NCI-H748 treated with DMSO at 0.1 percent for 48 hours (cell line): ENCODE results near the gene PPP2R5D.
"Not testable (repeated sequence)": the region's sequence is repeated elsewhere in the genome, so short reads cannot be mapped to it uniquely, and the experiment has no call there.

Experiments
- DNase-seq: peaks from one replicate; lab custom pipeline; 2025; lab: John Stamatoyannopoulos, UW

The PPP2R5D gene

GRCh38 chr6:43032326-43032725 is 48.0 kb downstream of the PPP2R5D start:
- no peak for DNase-seq

GRCh38 chr6:43033496-43034189 is 49.3 kb downstream of the PPP2R5D start:
- no peak for DNase-seq

GRCh38 chr6:43034190-43034525 is 49.8 kb downstream of the PPP2R5D start:
- no peak for DNase-seq

GRCh38 chr6:43035495-43036194 is 51.3 kb downstream of the PPP2R5D start:
- no peak for DNase-seq

- no peak for DNase-seq
These were observed 52.3 kb downstream of the PPP2R5D start for GRCh38 chr6:43036712-43037111.

- DNase-seq: no peak
These were observed 52.8 kb downstream of the PPP2R5D start for GRCh38 chr6:43037197-43037596.

- DNase-seq: no peak
These were observed 53.3 kb downstream of the PPP2R5D start for GRCh38 chr6:43037706-43038105.

GRCh38 chr6:43038727-43039126 is 54.4 kb downstream of the PPP2R5D start:
- no peak for DNase-seq

- DNase-seq: no peak
These were observed 56.3 kb downstream of the PPP2R5D start for GRCh38 chr6:43040542-43041257.

- not testable (repeated sequence) for DNase-seq
These were observed 57.1 kb downstream of the PPP2R5D start for GRCh38 chr6:43041475-43041874.

- DNase-seq: no peak
These were observed 58.9 kb downstream of the PPP2R5D start for GRCh38 chr6:43043310-43043709.

GRCh38 chr6:43045371-43045930 is 61.1 kb downstream of the PPP2R5D start:
- DNase-seq: no peak

- no peak for DNase-seq
These were observed 63.6 kb downstream of the PPP2R5D start for GRCh38 chr6:43047998-43048397.

- DNase-seq: no peak
These were observed 66.6 kb downstream of the PPP2R5D start for GRCh38 chr6:43050981-43051380.

GRCh38 chr6:43052225-43052841 is 68.0 kb downstream of the PPP2R5D start:
- DNase-seq: no peak

GRCh38 chr6:43052842-43053544 is 68.6 kb downstream of the PPP2R5D start:
- no peak for DNase-seq

GRCh38 chr6:43053545-43054205 is 69.3 kb downstream of the PPP2R5D start, which contains the start of gene CUL7:
CUL7 (minus strand) TSS chr6:43053851; CDS start chr6:43052788, 1,063 bp downstream.
- DNase-seq: peak; percentile 97

GRCh38 chr6:43054206-43054943 is 70.0 kb downstream of the PPP2R5D start:
- DNase-seq: no peak

GRCh38 chr6:43055966-43056365 is 71.6 kb downstream of the PPP2R5D start:
- no peak for DNase-seq

- no peak for DNase-seq
These were observed 74.2 kb downstream of the PPP2R5D start for GRCh38 chr6:43058531-43058930.
